HCT116 (cell line): ENCODE measurements around the gene MTMR12. TPM values are rescaled to one million over a fixed set of nuclear protein-coding genes. Genes with fewer than 3 reads are reported as not detected.

Experiments used
- ATAC-seq: fragments of 200-7000 bp; cut with Tn5 transposase; 2 replicates; pipeline ENCODE4 v1.9.1; 2020; ENCODE audit warnings: mild to moderate bottlenecking, moderate library complexity
- BruUV-seq: library from RNA; stranded (reverse); fragments of 400-500 nt; replicated peaks from 2 replicates; lab custom pipeline; 2021; lab: Mats Ljungman, UMichigan
- CTCF ChIA-PET: fragments of 300-600 bp; sonication (Branson Sonifier 250); formaldehyde crosslinking; loops from one replicate; lab custom pipeline; 2021; ENCODE audit warnings: antibody characterized with exemption; lab: Charles Lee
- POLR2A ChIA-PET: fragments of 300-600, 350-600 bp; sonication (Branson Sonifier 250); formaldehyde crosslinking; loops from one replicate; lab custom pipeline; 2021; ENCODE audit warnings: antibody characterized with exemption; lab: Charles Lee
- RAD21 ChIA-PET, 2 experiments: fragments of 300-600 bp; sonication (Branson Sonifier 250); formaldehyde crosslinking; loops; one replicate each; lab custom pipeline; 2023; ENCODE audit warnings: low total read pairs in 2 of 2; ENCODE audit not compliant: uncharacterized antibody in 2 of 2, unreplicated experiment in 2 of 2, low non-redundant PET in 1 of 2; lab: Charles Lee
- DNase-seq: peaks from one replicate; pipeline ENCODE4 v3.0.0-alpha.2; 2010; ENCODE audit warnings: low read depth, low spot score
- H2AFZ ChIP-seq: fragments of 200-600 bp; shearing (Covaris generic), sonication (generic); 2 replicates; pipeline ENCODE4 v1.6.1; 2017; ENCODE audit warnings: low read depth, mixed run types, mixed read lengths, antibody characterized with exemption, low read length; ENCODE audit not compliant: poor library complexity, severe bottlenecking
- H3K27ac ChIP-seq: 2 replicates; pipeline ENCODE4 v1.5.1; 2012; ENCODE audit warnings: low read depth, low read length
- H3K27me3 ChIP-seq: fragments of 200-600 bp; sonication (generic); 2 replicates; pipeline ENCODE4 v1.6.1; 2016; ENCODE audit warnings: mixed run types, low read length, mixed read lengths; ENCODE audit not compliant: insufficient read depth
- H3K36me3 ChIP-seq, 2 experiments: fragments of 200-500 bp in 1 of 2; fragments of 200-600 bp in 1 of 2; sonication (Bioruptor generic) in 1 of 2; sonication (generic) in 1 of 2; 2 replicates each; pipeline versions ENCODE4 v1.5.1 to v1.6.1; 2014 to 2016; ENCODE audit warnings: low read length in 2 of 2, inconsistent platforms in 1 of 2, mixed read lengths in 1 of 2, mixed run types in 1 of 2; ENCODE audit not compliant: insufficient read depth in 2 of 2, control insufficient read depth in 1 of 2
- H3K4me1 ChIP-seq, 2 experiments: fragments of 200-600 bp in 1 of 2; sonication (generic) in 1 of 2; 2 replicates each; pipeline versions ENCODE4 v1.5.1 to v1.6.1; 2012 to 2017; ENCODE audit warnings: low read length in 2 of 2, inconsistent platforms in 1 of 2, mild to moderate bottlenecking in 1 of 2, mixed read lengths in 1 of 2, mixed run types in 1 of 2, moderate library complexity in 1 of 2; ENCODE audit not compliant: insufficient read depth in 2 of 2, control insufficient read depth in 1 of 2
- H3K4me2 ChIP-seq: fragments of 200-600 bp; sonication (generic); 2 replicates; pipeline ENCODE4 v1.6.1; 2017; ENCODE audit warnings: mixed run types, low read length, mixed read lengths
- H3K4me3 ChIP-seq, 2 experiments: fragments of 200-600 bp in 1 of 2; sonication (generic) in 1 of 2; replicated peaks in 1 of 2; 2 replicates each; pipeline ENCODE4 v1.5.1; 2011 to 2016; ENCODE audit warnings: low read length in 2 of 2, control low read depth in 1 of 2, low read depth in 1 of 2, mild to moderate bottlenecking in 1 of 2, mixed read lengths in 1 of 2, mixed run types in 1 of 2
- H3K79me2 ChIP-seq: fragments of 200-600 bp; sonication (generic); 2 replicates; pipeline ENCODE4 v1.6.1; 2017; ENCODE audit warnings: mild to moderate bottlenecking, mixed run types, low read length, moderate library complexity, mixed read lengths; ENCODE audit not compliant: insufficient read depth
- H3K9ac ChIP-seq: fragments of 200-600 bp; sonication (generic); 2 replicates; pipeline ENCODE4 v1.6.1; 2016; ENCODE audit warnings: low read length, mixed read lengths
- H3K9me2 ChIP-seq: fragments of 200-600 bp; sonication (generic), shearing (Covaris generic); 2 replicates; pipeline ENCODE4 v1.6.1; 2017; ENCODE audit warnings: mixed run types, mild to moderate bottlenecking, moderate library complexity; ENCODE audit not compliant: insufficient read depth
- H3K9me3 ChIP-seq, 2 experiments: fragments of 200-500 bp in 1 of 2; fragments of 200-600 bp in 1 of 2; sonication (Bioruptor generic) in 1 of 2; sonication (generic) in 1 of 2; 2 replicates each; pipeline ENCODE4 v1.6.1; 2014 to 2017; ENCODE audit warnings: low read length in 2 of 2, mixed read lengths in 2 of 2, inconsistent platforms in 1 of 2, low read depth in 1 of 2, mild to moderate bottlenecking in 1 of 2, mixed run types in 1 of 2, moderate library complexity in 1 of 2; ENCODE audit not compliant: control insufficient read depth in 1 of 2, insufficient read depth in 1 of 2
- H4K20me1 ChIP-seq: fragments of 200-600 bp; sonication (generic), shearing (Covaris generic); 2 replicates; pipeline ENCODE4 v1.6.1; 2017; ENCODE audit warnings: mixed run types, mild to moderate bottlenecking, moderate library complexity; ENCODE audit not compliant: insufficient read depth
- CBX3 ChIP-seq: IDR thresholded peaks from 2 replicates; pipeline ENCODE4 v1.6.1; 2012; ENCODE audit warnings: low read depth
- EGR1 ChIP-seq: IDR thresholded peaks from 2 replicates; pipeline ENCODE4 v1.6.1; 2012; ENCODE audit warnings: low read depth
- EZH2phosphoT487 ChIP-seq: fragments of 200-600 bp; IDR thresholded peaks from 2 replicates; pipeline ENCODE4 v1.6.1; 2018; ENCODE audit warnings: antibody characterized with exemption, borderline replicate concordance
- POLR2A ChIP-seq: IDR thresholded peaks from 2 replicates; pipeline ENCODE4 v1.7.0; 2011; ENCODE audit warnings: borderline replicate concordance; ENCODE audit not compliant: insufficient read depth, insufficient read length; ENCODE audit errors: extremely low read depth
- POLR2AphosphoS5 ChIP-seq: IDR thresholded peaks from 2 replicates; pipeline ENCODE4 v1.6.1; 2011; ENCODE audit warnings: mild to moderate bottlenecking, low read depth, low read length, moderate library complexity
- RAD21 ChIP-seq: IDR thresholded peaks from 2 replicates; pipeline ENCODE4 v1.6.1; 2012; ENCODE audit warnings: low read depth, mild to moderate bottlenecking
- SIN3A ChIP-seq: IDR thresholded peaks from 2 replicates; pipeline ENCODE4 v1.6.1; 2012; ENCODE audit warnings: low read depth
- SP1 ChIP-seq: IDR thresholded peaks from 2 replicates; pipeline ENCODE4 v1.6.1; 2012; ENCODE audit warnings: low read depth
- SRF ChIP-seq: IDR thresholded peaks from 2 replicates; pipeline ENCODE4 v1.6.1; 2012; ENCODE audit warnings: low read depth
- TCF7L2 ChIP-seq: IDR thresholded peaks from 2 replicates; pipeline ENCODE4 v1.7.0; 2011; ENCODE audit warnings: borderline replicate concordance, inconsistent platforms; ENCODE audit not compliant: insufficient read depth, insufficient read length; ENCODE audit errors: extremely low read depth
- ZNF274 ChIP-seq: fragments of 200-500 bp; sonication (Bioruptor generic); IDR thresholded peaks from 2 replicates; pipeline ENCODE4 v1.6.1; 2014; ENCODE audit warnings: mild to moderate bottlenecking, low read depth, low read length, inconsistent platforms
- intact Hi-C: fragments of 100-400 bp; cut with micrococcal nuclease; formaldehyde crosslinking; loops from 2 replicates; pipeline ENCODE4 v1.10.0; 2022
- total RNA-seq: library from RNA; stranded (reverse); gene quantifications from one replicate; pipeline ENCODE4 v1.2.1, GENCODE V29; 2021; ENCODE audit not compliant: unreplicated experiment
- TF ChIP-seq, protein P1 (sequence below), 3 experiments: fragments of 200-600 bp in 1 of 3; sonication (generic) in 1 of 3; IDR thresholded peaks in 2 of 3; conservative IDR thresholded peaks in 1 of 3; 2 replicates each; pipeline ENCODE4 v1.5.1; 2012 to 2017; ENCODE audit warnings: low read depth in 2 of 3, low read length in 2 of 3, antibody characterized with exemption in 1 of 3, borderline replicate concordance in 1 of 3, control low read depth in 1 of 3, mild to moderate bottlenecking in 1 of 3, mixed read lengths in 1 of 3, mixed run types in 1 of 3, moderate library complexity in 1 of 3; ENCODE audit not compliant: insufficient read depth in 1 of 3
- TF ChIP-seq, protein P2 (sequence below): IDR thresholded peaks from 2 replicates; pipeline ENCODE4 v1.6.1; 2012
- TF ChIP-seq, protein P3 (sequence below): IDR thresholded peaks from 2 replicates; pipeline ENCODE4 v1.6.1; 2012; ENCODE audit warnings: low read depth
- TF ChIP-seq, protein P4 (sequence below): IDR thresholded peaks from 2 replicates; pipeline ENCODE4 v1.6.1; 2012

Gene MTMR12
- total RNA-seq, 1 experiment from 2014 or later: 27.3 TPM

DNA sequence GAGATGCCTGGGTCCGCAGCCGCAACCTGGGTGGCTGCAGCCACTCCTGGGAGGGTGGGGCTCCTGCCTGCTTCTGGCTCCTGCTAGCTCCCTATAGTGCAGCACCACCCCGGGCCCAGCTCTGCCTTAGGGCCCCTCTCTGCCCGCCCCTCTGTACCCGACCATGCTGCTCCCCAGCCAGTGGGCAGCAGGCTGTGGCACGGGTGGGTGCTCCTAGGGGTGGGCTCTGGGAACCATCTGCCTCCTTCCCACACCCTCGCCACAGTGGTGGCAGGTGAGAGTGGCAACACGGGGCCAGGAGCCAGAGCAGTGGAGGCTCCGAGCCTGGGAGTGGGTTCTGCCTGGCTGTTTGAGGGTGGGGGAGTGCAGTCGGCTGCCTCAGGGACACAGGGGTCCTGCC lies 7.8 kb upstream of the MTMR12 start:
- Histone ChIP-seq H2AFZ (no peak overlapping the region), H4K20me1 (no peaks in the 10 kb centered on the region), H3K9me2 (no peaks in the 10 kb centered on the region), H3K27me3 (no peaks in the 10 kb centered on the region), H3K79me2 (no peaks in the 10 kb centered on the region), H3K27ac (no peak overlapping the region), H3K4me2 (no peak overlapping the region), H3K4me1 (peaks cover 0 to 6% of the 10 kb centered on the region in 2 experiments; a peak in 1 of 4 replicates), H3K4me3 (no peak overlapping the region), H3K9ac (no peak overlapping the region), H3K9me3 (peaks cover 0 to 3% of the 10 kb centered on the region in 2 experiments; a peak in 1 of 4 replicates), H3K36me3 (no peaks in the 10 kb centered on the region)
- TF ChIP-seq CBX3 (no peak), SP1 (no peak), TCF7L2 (no peak), ZNF274 (no peak)
- ChIA-PET POLR2A (no interaction called here), CTCF (no interaction called here), RAD21 (no interaction called here)
- intact Hi-C loops: no loop called here
- no peak for DNase-seq
- no peak for ATAC-seq
- BruUV-seq: no TSS peak

DNA sequence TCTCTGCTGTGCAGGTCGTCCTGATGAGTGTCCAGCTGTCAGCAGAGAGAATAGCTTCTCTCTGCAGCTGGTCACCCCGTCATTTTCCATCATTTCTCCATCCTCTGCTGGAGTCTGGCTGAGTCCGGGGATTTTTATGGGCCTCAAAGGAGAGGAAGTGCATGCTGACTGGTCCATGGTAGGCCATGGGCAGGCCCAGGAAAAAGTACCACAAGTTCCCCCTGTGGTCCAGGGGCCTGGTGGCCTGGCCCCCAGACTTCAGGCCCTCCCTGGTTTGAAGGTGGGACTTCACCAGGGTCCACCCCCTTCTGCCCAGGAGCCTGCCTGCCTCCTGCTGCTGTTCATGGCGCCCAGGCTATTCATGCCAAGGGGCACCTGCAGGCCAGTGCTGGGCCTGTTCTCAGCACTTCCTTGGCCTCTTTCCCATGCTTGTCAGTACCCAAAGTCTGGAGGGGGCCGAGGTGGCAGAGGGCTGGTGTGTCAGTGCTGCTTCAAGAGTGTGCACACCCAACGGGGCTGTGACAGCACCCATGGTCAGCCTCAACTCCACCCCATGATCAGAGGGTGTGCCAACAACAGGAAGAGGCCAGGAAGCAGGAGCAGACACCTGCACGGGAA lies 7.3 kb upstream of the MTMR12 start:
- H2AFZ ChIP-seq: no peak overlapping the region
- ATAC-seq (no peak), DNase-seq (no peak)
- H3K4me1 ChIP-seq: peaks cover 0 to 3% of the 10 kb centered on the region in 2 experiments; a peak in 1 of 4 replicates
- H3K27ac ChIP-seq: no peak overlapping the region
- H3K9me2 ChIP-seq: no peaks in the 10 kb centered on the region
- no peak overlapping the region for H3K4me3 ChIP-seq
- POLR2A ChIA-PET: no interaction called here
- no peak overlapping the region for H3K4me2 ChIP-seq
- H3K27me3 ChIP-seq: no peaks in the 10 kb centered on the region
- no peaks in the 10 kb centered on the region for H3K36me3 ChIP-seq
- H3K9ac ChIP-seq: no peak overlapping the region
- H3K9me3 ChIP-seq: peaks cover 0 to 3% of the 10 kb centered on the region in 2 experiments; a peak in 1 of 4 replicates
- CTCF ChIA-PET: no interaction called here
- H4K20me1 ChIP-seq: no peaks in the 10 kb centered on the region
- RAD21 ChIA-PET: no interaction called here
- no TSS peak for BruUV-seq
- intact Hi-C loops: no loop called here
- H3K79me2 ChIP-seq: no peaks in the 10 kb centered on the region
- TF ChIP-seq, protein P1, sequence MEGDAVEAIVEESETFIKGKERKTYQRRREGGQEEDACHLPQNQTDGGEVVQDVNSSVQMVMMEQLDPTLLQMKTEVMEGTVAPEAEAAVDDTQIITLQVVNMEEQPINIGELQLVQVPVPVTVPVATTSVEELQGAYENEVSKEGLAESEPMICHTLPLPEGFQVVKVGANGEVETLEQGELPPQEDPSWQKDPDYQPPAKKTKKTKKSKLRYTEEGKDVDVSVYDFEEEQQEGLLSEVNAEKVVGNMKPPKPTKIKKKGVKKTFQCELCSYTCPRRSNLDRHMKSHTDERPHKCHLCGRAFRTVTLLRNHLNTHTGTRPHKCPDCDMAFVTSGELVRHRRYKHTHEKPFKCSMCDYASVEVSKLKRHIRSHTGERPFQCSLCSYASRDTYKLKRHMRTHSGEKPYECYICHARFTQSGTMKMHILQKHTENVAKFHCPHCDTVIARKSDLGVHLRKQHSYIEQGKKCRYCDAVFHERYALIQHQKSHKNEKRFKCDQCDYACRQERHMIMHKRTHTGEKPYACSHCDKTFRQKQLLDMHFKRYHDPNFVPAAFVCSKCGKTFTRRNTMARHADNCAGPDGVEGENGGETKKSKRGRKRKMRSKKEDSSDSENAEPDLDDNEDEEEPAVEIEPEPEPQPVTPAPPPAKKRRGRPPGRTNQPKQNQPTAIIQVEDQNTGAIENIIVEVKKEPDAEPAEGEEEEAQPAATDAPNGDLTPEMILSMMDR (IDR thresholded peaks at IDR 0.05 in 2 of 3, conservative IDR thresholded peaks at IDR 0.05 in 1 of 3; ENCODE audit: borderline replicate concordance in 1 of 3, insufficient read depth in 1 of 3, low read depth in 2 of 3, low read length in 2 of 3): no peak
- TF ChIP-seq SIN3A (no peak), SRF (no peak), SP1 (no peak), RAD21 (no peak), ZNF274 (no peak), EGR1 (no peak), POLR2AphosphoS5 (no peak), EZH2phosphoT487 (no peak), POLR2A (no peak)
- TF ChIP-seq, protein P2, sequence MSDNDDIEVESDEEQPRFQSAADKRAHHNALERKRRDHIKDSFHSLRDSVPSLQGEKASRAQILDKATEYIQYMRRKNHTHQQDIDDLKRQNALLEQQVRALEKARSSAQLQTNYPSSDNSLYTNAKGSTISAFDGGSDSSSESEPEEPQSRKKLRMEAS: no peak
- TF ChIP-seq, protein P3, sequence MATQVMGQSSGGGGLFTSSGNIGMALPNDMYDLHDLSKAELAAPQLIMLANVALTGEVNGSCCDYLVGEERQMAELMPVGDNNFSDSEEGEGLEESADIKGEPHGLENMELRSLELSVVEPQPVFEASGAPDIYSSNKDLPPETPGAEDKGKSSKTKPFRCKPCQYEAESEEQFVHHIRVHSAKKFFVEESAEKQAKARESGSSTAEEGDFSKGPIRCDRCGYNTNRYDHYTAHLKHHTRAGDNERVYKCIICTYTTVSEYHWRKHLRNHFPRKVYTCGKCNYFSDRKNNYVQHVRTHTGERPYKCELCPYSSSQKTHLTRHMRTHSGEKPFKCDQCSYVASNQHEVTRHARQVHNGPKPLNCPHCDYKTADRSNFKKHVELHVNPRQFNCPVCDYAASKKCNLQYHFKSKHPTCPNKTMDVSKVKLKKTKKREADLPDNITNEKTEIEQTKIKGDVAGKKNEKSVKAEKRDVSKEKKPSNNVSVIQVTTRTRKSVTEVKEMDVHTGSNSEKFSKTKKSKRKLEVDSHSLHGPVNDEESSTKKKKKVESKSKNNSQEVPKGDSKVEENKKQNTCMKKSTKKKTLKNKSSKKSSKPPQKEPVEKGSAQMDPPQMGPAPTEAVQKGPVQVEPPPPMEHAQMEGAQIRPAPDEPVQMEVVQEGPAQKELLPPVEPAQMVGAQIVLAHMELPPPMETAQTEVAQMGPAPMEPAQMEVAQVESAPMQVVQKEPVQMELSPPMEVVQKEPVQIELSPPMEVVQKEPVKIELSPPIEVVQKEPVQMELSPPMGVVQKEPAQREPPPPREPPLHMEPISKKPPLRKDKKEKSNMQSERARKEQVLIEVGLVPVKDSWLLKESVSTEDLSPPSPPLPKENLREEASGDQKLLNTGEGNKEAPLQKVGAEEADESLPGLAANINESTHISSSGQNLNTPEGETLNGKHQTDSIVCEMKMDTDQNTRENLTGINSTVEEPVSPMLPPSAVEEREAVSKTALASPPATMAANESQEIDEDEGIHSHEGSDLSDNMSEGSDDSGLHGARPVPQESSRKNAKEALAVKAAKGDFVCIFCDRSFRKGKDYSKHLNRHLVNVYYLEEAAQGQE: no peak
- TF ChIP-seq, protein P4, sequence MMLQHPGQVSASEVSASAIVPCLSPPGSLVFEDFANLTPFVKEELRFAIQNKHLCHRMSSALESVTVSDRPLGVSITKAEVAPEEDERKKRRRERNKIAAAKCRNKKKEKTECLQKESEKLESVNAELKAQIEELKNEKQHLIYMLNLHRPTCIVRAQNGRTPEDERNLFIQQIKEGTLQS: no peak
